Activated naive CD4-positive, alpha-beta T cell treated with anti-CD3 and anti-CD28 coated beads, Interleukin-2, amount 10 ng/mL, durations not matched to agents 7 days and 5 days (primary cell): Measurements from ENCODE around the gene IL1RAPL1.
"Not testable (repeated sequence)": the region's sequence is repeated elsewhere in the genome, so short reads cannot be mapped to it uniquely, and the experiment has no call there.

Experiments
- CTCF ChIA-PET: fragments of 350-600 bp; sonication (Branson Sonifier 250); formaldehyde crosslinking; loops from one replicate; lab custom pipeline; 2021; ENCODE audit warnings: antibody characterized with exemption; lab: Charles Lee
- DNase-seq: peaks from one replicate; pipeline ENCODE4 v3.0.0-alpha.2; 2020
- H3K27ac Mint-ChIP-seq: one replicate; pipeline ENCODE4 v1.8.0; 2021; ENCODE audit warnings: mild to moderate bottlenecking, moderate library complexity, mixed read lengths
- H3K27me3 Mint-ChIP-seq: one replicate; pipeline ENCODE4 v1.8.0; 2021; ENCODE audit warnings: mild to moderate bottlenecking, mixed read lengths
- H3K36me3 Mint-ChIP-seq: one replicate; pipeline ENCODE4 v1.8.0; 2021; ENCODE audit warnings: mixed read lengths
- H3K4me1 Mint-ChIP-seq: one replicate; pipeline ENCODE4 v1.8.0; 2021; ENCODE audit warnings: mixed read lengths
- H3K4me3 Mint-ChIP-seq: one replicate; pipeline ENCODE4 v1.8.0; 2021; ENCODE audit warnings: mild to moderate bottlenecking, moderate library complexity, mixed read lengths
- H3K9me3 Mint-ChIP-seq: one replicate; pipeline ENCODE4 v1.8.0; 2021; ENCODE audit warnings: mixed read lengths

Gene IL1RAPL1

GRCh38 chrX:28773807-28774206, 186.6 kb downstream of the IL1RAPL1 start:
- no peak overlapping the region for H3K27ac Mint-ChIP-seq
- H3K4me1 Mint-ChIP-seq: no peaks in the 10 kb centered on the region
- H3K9me3 Mint-ChIP-seq: peaks cover 1% of the 10 kb centered on the region
- no peak overlapping the region for H3K4me3 Mint-ChIP-seq
- CTCF ChIA-PET: no interaction called here
- H3K36me3 Mint-ChIP-seq: no peaks in the 10 kb centered on the region
- no peaks in the 10 kb centered on the region for H3K27me3 Mint-ChIP-seq
- DNase-seq: no peak

GRCh38 chrX:28787206-28787605, 200.0 kb downstream of the IL1RAPL1 start:
- Mint-ChIP-seq H3K9me3 (peaks cover 3% of the 10 kb centered on the region), H3K27ac (no peak overlapping the region), H3K4me1 (no peaks in the 10 kb centered on the region), H3K27me3 (no peaks in the 10 kb centered on the region), H3K4me3 (no peak overlapping the region), H3K36me3 (no peaks in the 10 kb centered on the region)
- CTCF ChIA-PET: no interaction called here
- no peak for DNase-seq

- H3K27ac Mint-ChIP-seq, DNase-seq, H3K27me3 Mint-ChIP-seq, H3K9me3 Mint-ChIP-seq, H3K4me1 Mint-ChIP-seq, CTCF ChIA-PET, H3K4me3 Mint-ChIP-seq, H3K36me3 Mint-ChIP-seq: not testable (repeated sequence)
Observed at GRCh38 chrX:28800671-28801070, 213.4 kb downstream of the IL1RAPL1 start.

GRCh38 chrX:28802625-28803024, 215.4 kb downstream of the IL1RAPL1 start:
- Mint-ChIP-seq H3K27ac (no peak overlapping the region), H3K9me3 (peaks cover 2% of the 10 kb centered on the region), H3K4me3 (no peak overlapping the region), H3K27me3 (no peaks in the 10 kb centered on the region), H3K36me3 (no peaks in the 10 kb centered on the region), H3K4me1 (no peaks in the 10 kb centered on the region)
- CTCF ChIA-PET: no interaction called here
- no peak for DNase-seq

GRCh38 chrX:28835991-28836390, 248.7 kb downstream of the IL1RAPL1 start:
- DNase-seq: no peak
- CTCF ChIA-PET: no interaction called here
- Mint-ChIP-seq H3K4me1 (no peaks in the 10 kb centered on the region), H3K9me3 (no peaks in the 10 kb centered on the region), H3K36me3 (no peaks in the 10 kb centered on the region), H3K4me3 (no peak overlapping the region), H3K27me3 (no peaks in the 10 kb centered on the region), H3K27ac (no peak overlapping the region)

GRCh38 chrX:28843817-28844216, 256.6 kb downstream of the IL1RAPL1 start:
- Mint-ChIP-seq H3K9me3 (peaks cover 3% of the 10 kb centered on the region), H3K36me3 (no peaks in the 10 kb centered on the region), H3K4me3 (no peak overlapping the region), H3K27me3 (no peaks in the 10 kb centered on the region), H3K27ac (no peak overlapping the region), H3K4me1 (no peaks in the 10 kb centered on the region)
- no peak for DNase-seq
- CTCF ChIA-PET: no interaction called here

GRCh38 chrX:28847423-28847822, 260.2 kb downstream of the IL1RAPL1 start:
- H3K9me3 Mint-ChIP-seq: peaks cover 3% of the 10 kb centered on the region
- H3K4me3 Mint-ChIP-seq: no peak overlapping the region
- H3K4me1 Mint-ChIP-seq: no peaks in the 10 kb centered on the region
- DNase-seq: no peak
- CTCF ChIA-PET: no interaction called here
- H3K27ac Mint-ChIP-seq: no peak overlapping the region
- no peaks in the 10 kb centered on the region for H3K27me3 Mint-ChIP-seq
- no peaks in the 10 kb centered on the region for H3K36me3 Mint-ChIP-seq

- no peak for DNase-seq
- Mint-ChIP-seq H3K9me3 (peaks cover 3% of the 10 kb centered on the region), H3K36me3 (no peaks in the 10 kb centered on the region), H3K27me3 (no peaks in the 10 kb centered on the region), H3K27ac (no peak overlapping the region), H3K4me3 (no peak overlapping the region), H3K4me1 (no peaks in the 10 kb centered on the region)
- CTCF ChIA-PET: no interaction called here
Observed at GRCh38 chrX:28848707-28849106, 261.5 kb downstream of the IL1RAPL1 start.

- CTCF ChIA-PET: no interaction called here
- Mint-ChIP-seq H3K4me3 (no peak overlapping the region), H3K27me3 (no peaks in the 10 kb centered on the region), H3K4me1 (no peaks in the 10 kb centered on the region), H3K9me3 (peaks cover 4% of the 10 kb centered on the region), H3K36me3 (no peaks in the 10 kb centered on the region), H3K27ac (no peak overlapping the region)
- DNase-seq: no peak
Observed at GRCh38 chrX:28850955-28851354, 263.7 kb downstream of the IL1RAPL1 start.

- CTCF ChIA-PET: no interaction called here
- Mint-ChIP-seq H3K36me3 (no peaks in the 10 kb centered on the region), H3K27ac (no peak overlapping the region), H3K4me3 (no peak overlapping the region), H3K4me1 (no peaks in the 10 kb centered on the region), H3K27me3 (no peaks in the 10 kb centered on the region), H3K9me3 (peaks cover 4% of the 10 kb centered on the region)
- DNase-seq: no peak
Observed at GRCh38 chrX:28851871-28852270, 264.6 kb downstream of the IL1RAPL1 start.

GRCh38 chrX:28854637-28855036, 267.4 kb downstream of the IL1RAPL1 start:
- no peaks in the 10 kb centered on the region for H3K27me3 Mint-ChIP-seq
- no peak overlapping the region for H3K27ac Mint-ChIP-seq
- H3K4me3 Mint-ChIP-seq: no peak overlapping the region
- no peaks in the 10 kb centered on the region for H3K4me1 Mint-ChIP-seq
- peaks cover 2% of the 10 kb centered on the region for H3K9me3 Mint-ChIP-seq
- DNase-seq: no peak
- CTCF ChIA-PET: no interaction called here
- H3K36me3 Mint-ChIP-seq: no peaks in the 10 kb centered on the region

- CTCF ChIA-PET: no interaction called here
- H3K4me3 Mint-ChIP-seq: no peak overlapping the region
- no peak for DNase-seq
- H3K9me3 Mint-ChIP-seq: no peaks in the 10 kb centered on the region
- no peaks in the 10 kb centered on the region for H3K4me1 Mint-ChIP-seq
- H3K27ac Mint-ChIP-seq: no peak overlapping the region
- no peaks in the 10 kb centered on the region for H3K27me3 Mint-ChIP-seq
- no peaks in the 10 kb centered on the region for H3K36me3 Mint-ChIP-seq
Observed at GRCh38 chrX:28876408-28876807, 289.2 kb downstream of the IL1RAPL1 start.

- H3K27ac Mint-ChIP-seq: no peak overlapping the region
- H3K4me3 Mint-ChIP-seq: no peak overlapping the region
- H3K4me1 Mint-ChIP-seq: no peaks in the 10 kb centered on the region
- no peaks in the 10 kb centered on the region for H3K9me3 Mint-ChIP-seq
- H3K27me3 Mint-ChIP-seq: no peaks in the 10 kb centered on the region
- H3K36me3 Mint-ChIP-seq: no peaks in the 10 kb centered on the region
- no peak for DNase-seq
- CTCF ChIA-PET: no interaction called here
Observed at GRCh38 chrX:28876901-28877300, 289.7 kb downstream of the IL1RAPL1 start.

- Mint-ChIP-seq H3K27me3 (no peaks in the 10 kb centered on the region), H3K27ac (no peak overlapping the region), H3K4me1 (no peaks in the 10 kb centered on the region), H3K9me3 (no peaks in the 10 kb centered on the region), H3K4me3 (no peak overlapping the region), H3K36me3 (no peaks in the 10 kb centered on the region)
- CTCF ChIA-PET: no interaction called here
- no peak for DNase-seq
Observed at GRCh38 chrX:28880136-28880535, 292.9 kb downstream of the IL1RAPL1 start.

GRCh38 chrX:28884823-28885222, 297.6 kb downstream of the IL1RAPL1 start:
- H3K9me3 Mint-ChIP-seq: no peaks in the 10 kb centered on the region
- CTCF ChIA-PET: no interaction called here
- DNase-seq: no peak
- no peaks in the 10 kb centered on the region for H3K4me1 Mint-ChIP-seq
- no peak overlapping the region for H3K27ac Mint-ChIP-seq
- H3K27me3 Mint-ChIP-seq: no peaks in the 10 kb centered on the region
- H3K36me3 Mint-ChIP-seq: no peaks in the 10 kb centered on the region
- no peak overlapping the region for H3K4me3 Mint-ChIP-seq

- H3K9me3 Mint-ChIP-seq: no peaks in the 10 kb centered on the region
- no peak for DNase-seq
- H3K27me3 Mint-ChIP-seq: no peaks in the 10 kb centered on the region
- no peaks in the 10 kb centered on the region for H3K4me1 Mint-ChIP-seq
- no peak overlapping the region for H3K4me3 Mint-ChIP-seq
- CTCF ChIA-PET: no interaction called here
- H3K36me3 Mint-ChIP-seq: no peaks in the 10 kb centered on the region
- H3K27ac Mint-ChIP-seq: no peak overlapping the region
Observed at GRCh38 chrX:28888416-28888815, 301.2 kb downstream of the IL1RAPL1 start.
